ENCODE results near the gene ZNF891.

ZNF891 gene

DNA sequence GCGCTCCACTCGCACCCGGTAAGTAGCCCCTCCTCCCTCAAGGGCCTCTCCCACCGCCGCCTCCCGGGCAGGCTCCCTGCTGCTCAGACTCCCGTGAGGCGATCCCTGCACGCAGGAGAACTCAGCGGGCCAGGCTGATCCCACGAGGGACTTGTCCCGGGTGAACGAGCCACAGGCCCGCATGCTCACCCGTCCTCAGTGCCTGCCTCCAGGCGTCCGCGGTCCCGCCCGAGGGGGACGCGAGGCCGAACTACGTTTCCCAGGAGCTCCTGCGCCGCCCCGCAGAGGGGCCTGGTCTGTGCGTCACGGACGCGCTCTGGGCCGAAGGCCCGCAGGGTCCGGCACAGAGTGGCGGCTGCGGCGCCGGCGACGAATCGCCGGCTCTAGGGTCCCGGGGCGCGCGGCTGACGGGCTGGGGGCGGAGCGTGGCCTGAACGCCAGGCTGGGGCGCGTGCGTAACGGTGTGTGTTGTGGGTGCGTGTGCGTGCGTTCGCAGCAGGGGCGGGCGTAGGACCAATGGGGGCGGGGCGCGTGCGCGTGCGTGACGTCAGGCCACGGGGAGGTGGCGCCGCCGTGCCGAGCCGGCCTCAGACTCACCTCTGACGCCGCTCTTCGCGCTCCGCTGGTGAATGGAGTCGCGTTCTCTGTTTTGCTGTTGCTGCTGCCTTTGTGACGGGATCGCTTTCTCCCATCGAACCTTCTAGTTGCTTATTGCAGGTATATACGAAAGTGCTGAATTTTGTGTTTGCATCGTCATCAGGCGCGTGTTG is at the start of gene ZNF891, which contains the start of gene ZNF10:
TSS of gene ZNF891 (minus strand) at position 237 of the 770 bp plus-strand sequence. CDS start 8,356 bp downstream, outside the sequence.
TSS of gene ZNF10 (plus strand) at position 590 of the 770 bp plus-strand sequence. CDS start 13,866 bp downstream, outside the sequence.
- peak; percentile 81 for DNase-seq

GRCh38 chr12:133174901-133175300 is 44.8 kb upstream of the ZNF891 start:
- DNase-seq = no peak

GRCh38 chr12:133172491-133172890 is 42.4 kb upstream of the ZNF891 start:
- DNase-seq = no peak

DNA sequence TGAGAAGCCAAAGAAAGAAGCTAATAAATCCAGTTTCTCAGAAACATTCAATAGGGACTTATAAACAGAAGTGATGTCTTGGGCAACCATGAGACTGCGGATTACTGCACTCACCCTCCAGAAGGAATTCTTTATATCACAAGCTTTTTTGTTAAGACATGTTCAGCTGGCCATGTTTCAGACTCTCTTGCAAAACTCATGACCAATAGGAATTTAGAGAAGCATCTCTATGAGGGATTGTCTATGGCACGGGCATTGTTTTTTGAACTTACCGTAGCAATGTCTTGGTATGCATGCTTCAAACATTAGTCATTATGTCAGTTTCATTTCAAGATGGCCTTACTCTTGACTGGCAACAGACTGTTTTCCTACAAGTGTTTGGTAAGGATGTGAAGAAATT is 35.7 kb upstream of the ZNF891 start:
- DNase-seq = no peak

GRCh38 chr12:133156125-133156690 is 26.1 kb upstream of the ZNF891 start:
- no peak for DNase-seq

- DNase-seq = no peak
These were observed 15.9 kb upstream of the ZNF891 start for GRCh38 chr12:133145981-133146380.

- DNase-seq = no peak
These were observed 5.7 kb upstream of the ZNF891 start for GRCh38 chr12:133135747-133136146.

- no peak for DNase-seq
These were observed 694 bp upstream of the ZNF891 start for GRCh38 chr12:133130808-133131128.

GRCh38 chr12:133129368-133130037 is 571 bp downstream of the ZNF891 start:
- no peak for DNase-seq

DNA sequence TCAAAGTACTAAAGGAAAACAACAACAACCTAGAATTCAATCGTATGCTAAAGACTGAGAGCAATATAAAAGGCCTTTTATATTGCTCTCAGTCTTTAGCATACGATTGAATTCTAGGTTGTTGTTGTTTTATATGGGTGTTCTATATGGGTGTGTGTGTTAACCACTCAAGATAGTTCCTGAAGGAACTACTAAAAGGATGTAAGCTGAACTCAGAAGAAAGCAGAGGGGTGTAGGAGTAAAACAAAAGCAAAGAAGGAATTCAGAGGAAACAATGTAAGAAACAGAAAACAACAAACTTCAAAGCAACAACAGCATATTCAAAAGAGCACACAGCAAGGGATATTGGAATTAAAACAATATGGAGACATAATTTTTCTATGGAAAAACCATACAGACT is 5.4 kb downstream of the ZNF891 start:
- no peak for DNase-seq

DNA sequence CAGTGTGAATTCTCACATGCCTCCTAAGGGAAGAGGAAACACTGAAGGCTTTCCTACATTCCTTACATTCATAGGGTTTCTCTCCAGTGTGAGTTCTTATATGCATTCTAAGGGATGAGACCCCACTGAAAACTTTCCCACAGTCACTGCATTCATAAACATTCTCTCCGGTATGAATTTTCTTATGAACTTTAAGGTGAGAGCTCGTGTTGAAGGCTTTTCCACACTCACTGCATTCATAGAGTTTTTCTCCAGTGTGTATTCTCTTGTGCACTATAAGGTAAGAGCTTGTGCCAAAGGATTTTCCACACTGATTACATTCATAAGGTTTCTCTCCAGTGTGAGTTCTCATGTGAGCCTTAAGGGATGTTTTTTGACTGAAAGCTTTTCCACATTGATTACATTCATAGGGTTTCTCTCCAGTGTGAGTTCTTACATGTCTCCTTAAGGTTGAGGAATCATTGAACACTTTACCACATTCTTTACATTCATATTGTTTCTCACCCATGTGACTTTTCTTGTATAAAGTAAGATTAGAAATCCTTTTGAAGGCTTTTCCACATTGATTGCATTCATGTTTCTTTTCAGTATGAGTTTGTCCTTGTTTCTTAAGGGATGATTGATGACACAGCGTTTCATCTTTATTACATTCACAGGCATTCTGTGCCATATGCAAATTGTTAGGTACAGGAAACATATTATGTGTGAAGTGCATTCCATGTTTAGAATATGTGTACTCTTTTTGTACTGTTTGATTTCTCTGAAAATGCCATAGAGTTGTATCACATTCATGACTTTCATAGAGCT is 9.5 kb downstream of the ZNF891 start:
- no peak for DNase-seq

DNA sequence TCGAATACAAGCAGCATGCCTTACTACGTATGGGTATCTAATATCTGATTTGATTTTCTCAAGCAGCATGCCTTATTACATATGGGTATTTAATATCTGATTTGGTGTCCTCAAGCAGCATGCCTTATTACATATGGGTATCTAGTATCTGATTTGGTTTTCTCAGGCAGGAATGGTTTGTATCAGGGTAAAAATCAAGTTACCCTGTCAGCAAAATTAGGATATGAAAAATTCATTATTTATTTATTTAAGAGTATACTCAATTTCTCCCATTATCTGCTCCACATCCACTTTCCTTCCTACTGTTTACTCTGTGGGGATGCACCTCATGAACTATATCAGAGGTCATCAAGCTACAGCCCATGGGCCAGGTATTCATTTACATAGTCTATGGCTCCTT is 21.9 kb downstream of the ZNF891 start:
- no peak for DNase-seq

- DNase-seq = no peak
These were observed 23.0 kb downstream of the ZNF891 start for GRCh38 chr12:133107121-133107520.

GRCh38 chr12:133106253-133106652 is 23.8 kb downstream of the ZNF891 start:
- DNase-seq = no peak

DNA sequence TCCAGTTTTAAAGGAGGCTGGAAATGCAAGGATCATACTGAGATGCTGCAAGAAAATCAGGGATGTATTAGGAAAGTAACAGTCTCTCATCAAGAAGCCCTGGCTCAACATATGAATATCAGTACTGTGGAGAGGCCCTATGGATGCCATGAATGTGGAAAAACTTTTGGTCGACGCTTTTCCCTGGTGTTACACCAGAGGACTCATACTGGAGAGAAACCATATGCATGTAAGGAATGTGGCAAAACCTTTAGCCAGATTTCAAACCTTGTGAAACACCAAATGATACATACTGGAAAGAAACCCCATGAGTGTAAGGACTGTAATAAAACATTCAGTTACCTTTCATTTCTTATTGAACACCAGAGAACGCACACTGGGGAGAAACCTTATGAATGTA is 24.5 kb downstream of the ZNF891 start:
- no peak for DNase-seq

DNA sequence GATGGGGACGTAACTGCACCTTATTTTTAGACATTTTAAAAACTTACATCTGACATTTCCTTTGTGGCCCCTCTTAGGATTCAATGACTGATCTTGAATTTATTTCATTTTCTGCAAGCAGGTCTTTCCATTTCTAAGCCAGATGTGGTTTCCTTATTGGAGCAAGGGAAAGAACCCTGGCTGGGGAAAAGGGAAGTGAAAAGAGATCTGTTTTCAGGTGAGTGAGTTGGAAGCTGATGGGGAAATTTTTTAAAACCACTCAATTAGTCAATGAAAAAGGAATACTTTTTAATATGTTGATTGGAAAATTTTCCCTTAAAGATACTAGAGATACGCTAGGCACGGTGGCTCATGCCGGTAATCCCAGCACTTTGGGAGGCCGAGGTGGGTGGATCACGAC is 46.7 kb downstream of the ZNF891 start:
- DNase-seq = no peak

GRCh38 chr12:133081159-133081780 is 48.8 kb downstream of the ZNF891 start:
- no peak for DNase-seq

DNA sequence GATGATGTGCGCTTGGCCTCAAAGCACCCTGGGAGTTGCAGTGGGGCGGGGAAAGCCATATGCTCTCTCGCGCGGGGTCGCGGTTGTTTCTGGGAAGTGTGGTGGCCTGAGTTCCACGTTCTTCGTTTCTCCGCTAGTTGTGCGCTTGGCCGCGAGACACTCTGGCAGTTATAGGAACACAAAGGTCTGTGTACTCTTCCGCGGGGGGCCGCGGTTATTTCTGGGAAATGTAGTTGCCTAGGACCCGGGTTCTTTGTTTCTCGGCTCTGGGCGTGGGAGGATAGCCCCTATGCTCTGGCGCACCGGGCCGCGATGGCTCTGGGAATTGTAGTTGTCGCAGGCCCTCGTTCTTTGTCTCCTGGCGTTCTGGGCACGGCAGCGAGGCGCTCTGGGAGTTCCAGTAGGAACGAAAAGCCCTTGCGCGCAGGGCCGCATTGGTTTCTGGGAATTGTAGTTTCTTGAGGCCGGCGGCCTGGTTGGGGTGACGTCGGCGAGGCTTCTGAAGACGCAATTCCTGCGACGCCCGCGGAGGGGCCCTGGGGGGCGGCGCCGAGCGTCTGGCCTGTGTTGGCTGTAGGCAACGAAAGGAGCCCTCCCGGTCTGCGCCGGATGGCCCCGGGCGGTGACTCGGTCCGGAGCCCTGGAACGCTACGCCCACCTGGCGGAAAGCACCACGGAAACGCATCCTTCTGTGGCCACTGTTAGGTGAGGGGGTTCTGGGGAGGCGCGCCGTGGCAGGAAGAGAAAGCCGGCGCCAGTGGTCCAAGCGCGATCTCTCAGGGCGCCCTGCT is 49.5 kb downstream of the ZNF891 start, which contains the start of gene ZNF140:
TSS of gene ZNF140 (plus strand) at position 556 of the 791 bp plus-strand sequence. CDS start 398 bp downstream, outside the sequence.
- DNase-seq = peak; percentile 93

DNA sequence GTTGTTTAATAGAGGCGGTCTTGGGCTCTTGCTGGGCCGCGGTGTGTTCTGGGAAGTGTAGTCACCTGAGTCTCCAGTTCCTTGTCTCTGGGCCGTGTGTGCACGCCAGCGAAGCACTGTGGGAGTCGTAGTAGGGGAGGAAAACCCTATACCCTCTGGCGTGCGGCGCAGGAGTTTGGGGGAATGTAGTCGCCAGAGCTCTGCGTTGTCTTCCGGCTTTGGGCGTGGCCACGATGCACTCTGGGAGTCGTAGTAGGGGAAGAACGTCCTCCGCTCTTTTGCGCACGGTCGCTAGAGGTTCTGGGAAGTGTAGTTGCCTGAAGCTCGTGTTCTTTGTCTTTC is 50.1 kb downstream of the ZNF891 start:
- peak; percentile 97 for DNase-seq

- DNase-seq = no peak
These were observed 56.2 kb downstream of the ZNF891 start for GRCh38 chr12:133073836-133074235.

DNA sequence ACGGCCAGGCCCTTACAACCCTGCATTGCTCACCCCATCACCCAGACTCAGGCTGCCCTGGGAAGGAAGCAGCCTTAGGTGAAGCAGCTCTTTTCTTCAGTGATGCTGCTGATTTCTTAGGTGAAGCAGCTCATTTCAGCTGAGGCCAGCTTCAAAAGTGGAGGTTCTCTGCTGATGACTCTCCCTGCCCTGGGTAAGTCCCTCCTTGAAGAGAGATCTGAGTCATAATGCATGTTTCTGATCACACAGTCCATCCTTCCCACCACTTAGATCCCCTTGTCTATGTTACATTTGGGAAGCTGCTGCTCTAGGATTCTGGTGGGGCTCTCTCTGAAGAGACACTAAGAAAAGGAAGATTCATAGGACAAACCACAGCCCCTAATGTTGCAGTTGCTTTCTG is 66.5 kb downstream of the ZNF891 start:
- no peak for DNase-seq

DNA sequence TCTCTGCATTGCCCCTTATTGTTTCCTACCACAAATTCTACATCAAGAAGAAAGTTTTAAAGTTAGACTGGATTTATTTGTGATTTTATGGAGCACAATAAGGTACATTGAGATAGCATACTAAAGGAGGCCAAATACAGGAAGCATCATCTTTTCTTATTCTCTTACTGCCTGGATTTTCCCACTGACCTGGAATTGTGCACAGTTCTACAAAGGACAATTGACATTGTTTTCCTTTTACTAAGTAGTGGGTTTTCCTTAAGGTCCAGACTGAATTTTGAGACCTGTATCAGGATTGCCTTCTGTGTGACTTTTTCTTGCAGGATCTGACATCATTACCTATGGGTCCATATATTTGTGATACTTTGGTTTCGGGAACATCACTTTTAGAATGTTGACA is 68.1 kb downstream of the ZNF891 start:
- DNase-seq = no peak
